CD4-positive, alpha-beta T cell treated with Interleukin-17A for 4 hours (primary cell): ENCODE data around the gene C12orf75.
"Not testable (repeated sequence)": the region's sequence is repeated elsewhere in the genome, so short reads cannot be mapped to it uniquely, and the experiment has no call there.

Experiments used
- DNase-seq: peaks from one replicate; pipeline ENCODE4 v3.0.0-alpha.2; 2020; ENCODE audit warnings: mixed read lengths

Gene C12orf75

GRCh38 chr12:105336411-105336810 lies 5.9 kb downstream of the C12orf75 start:
- DNase-seq: no peak

- DNase-seq: no peak
Observed at GRCh38 chr12:105337391-105337790, 6.9 kb downstream of the C12orf75 start.

GRCh38 chr12:105338966-105339365 lies 8.5 kb downstream of the C12orf75 start:
- DNase-seq: no peak

GRCh38 chr12:105341010-105341409 lies 10.5 kb downstream of the C12orf75 start:
- DNase-seq: no peak

- not testable (repeated sequence) for DNase-seq
Observed at GRCh38 chr12:105341620-105342019, 11.1 kb downstream of the C12orf75 start.

- no peak for DNase-seq
Observed at GRCh38 chr12:105342464-105342863, 12.0 kb downstream of the C12orf75 start.

GRCh38 chr12:105343836-105344235 lies 13.3 kb downstream of the C12orf75 start:
- DNase-seq: no peak

- no peak for DNase-seq
Observed at GRCh38 chr12:105347499-105347898, 17.0 kb downstream of the C12orf75 start.

- no peak for DNase-seq
Observed at GRCh38 chr12:105348142-105348541, 17.7 kb downstream of the C12orf75 start.

- no peak for DNase-seq
Observed at GRCh38 chr12:105348561-105348960, 18.1 kb downstream of the C12orf75 start.

GRCh38 chr12:105349138-105349537 lies 18.6 kb downstream of the C12orf75 start:
- DNase-seq: no peak

GRCh38 chr12:105351523-105351922 lies 21.0 kb downstream of the C12orf75 start:
- DNase-seq: no peak

GRCh38 chr12:105352052-105352451 lies 21.6 kb downstream of the C12orf75 start:
- DNase-seq: no peak

- no peak for DNase-seq
Observed at GRCh38 chr12:105352940-105353635, 22.6 kb downstream of the C12orf75 start.

- no peak for DNase-seq
Observed at GRCh38 chr12:105355752-105356151, 25.3 kb downstream of the C12orf75 start.

- DNase-seq: no peak
Observed at GRCh38 chr12:105357162-105357691, 26.7 kb downstream of the C12orf75 start.

- no peak for DNase-seq
Observed at GRCh38 chr12:105358789-105359188, 28.3 kb downstream of the C12orf75 start.

- DNase-seq: no peak
Observed at GRCh38 chr12:105359856-105360255, 29.4 kb downstream of the C12orf75 start.

- no peak for DNase-seq
Observed at GRCh38 chr12:105363890-105364289, 33.4 kb downstream of the C12orf75 start.

GRCh38 chr12:105365231-105365630 lies 34.7 kb downstream of the C12orf75 start:
- DNase-seq: no peak

- no peak for DNase-seq
Observed at GRCh38 chr12:105368047-105368646, 37.7 kb downstream of the C12orf75 start.

GRCh38 chr12:105369014-105369413 lies 38.5 kb downstream of the C12orf75 start:
- no peak for DNase-seq

GRCh38 chr12:105374303-105374702 lies 43.8 kb downstream of the C12orf75 start:
- no peak for DNase-seq

GRCh38 chr12:105377077-105377476 lies 46.6 kb downstream of the C12orf75 start:
- no peak for DNase-seq
